HepG2 (cell line): ENCODE data around the gene RFTN1. TPM values are rescaled to one million over a fixed set of nuclear protein-coding genes. Genes with fewer than 3 reads are reported as not detected.
A peak's percentile ranks its signal among the peaks of the same experiment; 100 is the strongest.

Experiments
- ATAC-seq: fragments of 200-7000 bp; cut with Tn5 transposase; 3 replicates; pipeline ENCODE4 v1.9.1; 2020; ENCODE audit warnings: mild to moderate bottlenecking, moderate library complexity
- BruUV-seq: library from RNA; stranded (reverse); fragments of 400-500 nt; replicated peaks from 2 replicates; lab custom pipeline; 2021; lab: Mats Ljungman, UMichigan
- CTCF ChIA-PET: fragments of 300-600 bp; formaldehyde crosslinking; extraction: SDS; loops from one replicate; lab custom pipeline; 2021; ENCODE audit warnings: low total read pairs, inconsistent platforms, low intra/inter-chr PET ratio; lab: Yijun Ruan, JAX
- POLR2A ChIA-PET: fragments of 350-600 bp; sonication (Branson Sonifier 250); formaldehyde crosslinking; loops from one replicate; lab custom pipeline; 2020; ENCODE audit warnings: antibody characterized with exemption, inconsistent platforms; lab: Yijun Ruan, JAX
- DNase-seq: peaks from one replicate; pipeline ENCODE4 v3.0.0-alpha.2; 2015; ENCODE audit warnings: low spot score
- FAIRE-seq: peaks from 3 replicates; lab custom pipeline; 2011; peaks lifted over from hg19 to GRCh38; lab: Jason Lieb, UNC
- H2AFZ ChIP-seq: one replicate; pipeline ENCODE4 v1.6.1; 2011; ENCODE audit warnings: low read length, inconsistent platforms
- H3K27ac ChIP-seq: fragments of 300-600 bp; 3 replicates; pipeline ENCODE4 v1.8.0; 2011; ENCODE audit warnings: mixed run types, mild to moderate bottlenecking, mixed read lengths, low read length, inconsistent platforms; ENCODE audit not compliant: insufficient read depth; ENCODE audit errors: extremely low read length
- H3K27me3 ChIP-seq, 2 experiments: fragments of 200-600 bp in 1 of 2; 2 replicates in 1 of 2; 3 replicates in 1 of 2; pipeline versions ENCODE4 v1.6.0 to v1.8.0; 2011; ENCODE audit warnings: low read length in 2 of 2, mild to moderate bottlenecking in 2 of 2, moderate library complexity in 2 of 2, inconsistent platforms in 1 of 2; ENCODE audit not compliant: insufficient read depth in 2 of 2, control insufficient read depth in 1 of 2
- H3K36me3 ChIP-seq, 2 experiments: fragments of 200-600 bp in 1 of 2; replicated peaks in 1 of 2; 2 replicates in 1 of 2; 3 replicates in 1 of 2; pipeline versions ENCODE4 v1.5.1 to v1.8.0; 2011; ENCODE audit warnings: low read length in 2 of 2, inconsistent platforms in 1 of 2; ENCODE audit not compliant: insufficient read depth in 2 of 2, control insufficient read depth in 1 of 2
- H3K4me1 ChIP-seq: 2 replicates; pipeline ENCODE4 v1.5.1; 2012; ENCODE audit warnings: low read length, inconsistent platforms; ENCODE audit not compliant: insufficient read depth
- H3K4me2 ChIP-seq: 2 replicates; pipeline ENCODE4 v1.6.0; 2011; ENCODE audit warnings: low read depth, low read length, inconsistent platforms
- H3K4me3 ChIP-seq, 3 experiments: fragments of 200-600 bp in 1 of 3; sonication (generic), shearing (Covaris generic) in 1 of 3; replicated peaks in 1 of 3; 2 replicates each; pipeline ENCODE4 v1.5.1; 2011 to 2016; ENCODE audit warnings: low read length in 3 of 3, inconsistent platforms in 2 of 3, low read depth in 2 of 3, mild to moderate bottlenecking in 2 of 3, control low read depth in 1 of 3, mixed read lengths in 1 of 3; ENCODE audit not compliant: insufficient read depth in 1 of 3
- H3K79me2 ChIP-seq: one replicate; pipeline ENCODE4 v1.6.1; 2011; ENCODE audit warnings: low read length, inconsistent platforms; ENCODE audit not compliant: insufficient read depth
- H3K9ac ChIP-seq: 2 replicates; pipeline ENCODE4 v1.6.0; 2011; ENCODE audit warnings: mild to moderate bottlenecking, low read depth, low read length, inconsistent platforms; ENCODE audit not compliant: insufficient read depth
- H3K9me3 ChIP-seq: 2 replicates; pipeline ENCODE4 v1.5.1; 2012; ENCODE audit warnings: mild to moderate bottlenecking, low read length
- H4K20me1 ChIP-seq: 2 replicates; pipeline ENCODE4 v1.6.0; 2011; ENCODE audit warnings: inconsistent platforms, mild to moderate bottlenecking, low read length, moderate library complexity; ENCODE audit not compliant: insufficient read depth
- IKZF4 ChIP-seq: sonication (generic); formaldehyde crosslinking; IDR thresholded peaks from 2 replicates; pipeline ENCODE4 v1.5.1; 2020; ENCODE audit warnings: borderline replicate concordance, mild to moderate bottlenecking, low read depth, missing genetic modification reagents; ENCODE audit errors: not compliant biosample characterization
- ZNF629 ChIP-seq: sonication (generic); formaldehyde crosslinking; conservative IDR thresholded peaks from 2 replicates; pipeline ENCODE4 v1.5.0; 2020; ENCODE audit warnings: missing genetic modification reagents
- ZNF687 ChIP-seq: sonication (generic); formaldehyde crosslinking; IDR thresholded peaks from 2 replicates; pipeline ENCODE4 v1.5.1; 2020; ENCODE audit warnings: mild to moderate bottlenecking, missing genetic modification reagents, moderate library complexity
- WGBS: methylation state at CpG from one replicate; pipeline ENCODE4 v1.1.6; 2017; ENCODE audit warnings: low lambda C conversion rate; 5-methylcytosine and 5-hydroxymethylcytosine counted together
- in situ Hi-C: cut with HindIII; loops from 2 replicates; pipeline ENCODE4 v1.10.0; 2017; ENCODE audit warnings: low pct_unique_long_range_greater_than_20kb; ENCODE audit not compliant: extremely low pct_ligation_motif_present
- intact Hi-C: fragments of 100-400 bp; cut with micrococcal nuclease; formaldehyde crosslinking; loops from one replicate; pipeline ENCODE4 v1.10.0; 2022; ENCODE audit not compliant: unreplicated experiment
- polyA plus RNA-seq, 8 experiments: library from polyadenylated mRNA; depleted of rRNA in 3 of 8; stranded (reverse) in 7 of 8; unstranded in 1 of 8; fragments of >200 nt; fragmentation: Illumina TruSeq in 4 of 8; extraction: Trizol in 4 of 8; gene quantifications; 2 replicates each; pipeline versions ENCODE4 v1.2.1 to v1.2.3, GENCODE V29; 2011 to 2016; ENCODE audit warnings: low read depth in 4 of 8, missing spikeins in 1 of 8, mixed read lengths in 1 of 8; ENCODE audit not compliant: insufficient read depth in 1 of 8
- total RNA-seq, 5 experiments: library from RNA; depleted of rRNA; stranded (reverse); fragments of >200 nt; fragmentation: Illumina TruSeq; extraction: Trizol; gene quantifications; 2 replicates each; pipeline ENCODE4 v1.2.3, GENCODE V29; 2016; ENCODE audit warnings: low read depth in 1 of 5

Gene RFTN1
- total and polyA plus RNA-seq, 2 of the 13 experiments (the other 11 are each of a cell fraction or from before 2014, with no cell fraction given), result not detected

- Histone ChIP-seq H3K4me3 (no peak overlapping the region), H4K20me1 (no peaks in the 10 kb centered on the region), H3K9ac (no peak overlapping the region), H3K4me2 (no peak overlapping the region), H3K9me3 (no peaks in the 10 kb centered on the region), H3K36me3 (peaks cover 4% of the 10 kb centered on the region in 2 experiments; a peak in 3 of 5 replicates), H3K4me1 (peaks cover 47% of the 10 kb centered on the region), H3K79me2 (no peaks in the 10 kb centered on the region), H3K27me3 (no peaks in the 10 kb centered on the region), H2AFZ (no peak overlapping the region), H3K27ac (no peak overlapping the region)
- POLR2A ChIA-PET, result no interaction called here
- in situ Hi-C loops (no loop called here), intact Hi-C loops (no loop called here)
- BruUV-seq, result no TSS peak
- TF ChIP-seq ZNF687 (CRISPR knock-in tag) (0 out of 2 replicates have a peak, but pooled peaks have one; percentile 12), ZNF629 (CRISPR knock-in tag) (peak; percentile 68), IKZF4 (CRISPR knock-in tag) (no peak)
- CTCF ChIA-PET, result no interaction called here
- DNase-seq, result no peak
- FAIRE-seq, result no peak
- 100% methylated on average over 2 of the region's 4 CpGs for WGBS
- no peak for ATAC-seq
Observed at GRCh38 chr3:16325850-16326249, 187.6 kb downstream of the RFTN1 start.
